NCI-H128 (cell line): Measurements from ENCODE around the gene IL4.
"Not testable (repeated sequence)": the region's sequence is repeated elsewhere in the genome, so short reads cannot be mapped to it uniquely, and the experiment has no call there.

Source experiments
- DNase-seq: peaks from one replicate; lab custom pipeline; 2025; ENCODE audit not compliant: unreplicated experiment; lab: John Stamatoyannopoulos, UW

The IL4 gene

GRCh38 chr5:132673939-132674630 is at the start of gene IL4:
Gene IL4 (plus strand): TSS chr5:132673989. CDS start chr5:132674051, 62 bp downstream.
- DNase-seq, result no peak

GRCh38 chr5:132627470-132627869 is 46.3 kb upstream of the IL4 start:
- DNase-seq, result no peak

GRCh38 chr5:132628814-132629213 is 45.0 kb upstream of the IL4 start:
- no peak for DNase-seq

GRCh38 chr5:132629230-132629944 is 44.4 kb upstream of the IL4 start:
- DNase-seq, result no peak

GRCh38 chr5:132633587-132633986 is 40.2 kb upstream of the IL4 start:
- not testable (repeated sequence) for DNase-seq

GRCh38 chr5:132635873-132636272 is 37.9 kb upstream of the IL4 start:
- DNase-seq, result no peak

GRCh38 chr5:132637241-132637640 is 36.5 kb upstream of the IL4 start:
- no peak for DNase-seq

GRCh38 chr5:132639706-132640130 is 34.1 kb upstream of the IL4 start:
- no peak for DNase-seq

GRCh38 chr5:132640613-132641012 is 33.2 kb upstream of the IL4 start:
- DNase-seq, result no peak

GRCh38 chr5:132641241-132641723 is 32.5 kb upstream of the IL4 start:
- DNase-seq, result no peak

- DNase-seq, result no peak
Measured at GRCh38 chr5:132641841-132642240, 31.9 kb upstream of the IL4 start.

- DNase-seq, result no peak
Measured at GRCh38 chr5:132644177-132644576, 29.6 kb upstream of the IL4 start.

GRCh38 chr5:132646583-132647266 is 27.1 kb upstream of the IL4 start:
- DNase-seq, result no peak

GRCh38 chr5:132647473-132647872 is 26.3 kb upstream of the IL4 start:
- DNase-seq, result no peak

GRCh38 chr5:132648355-132648754 is 25.4 kb upstream of the IL4 start:
- DNase-seq, result no peak

GRCh38 chr5:132651838-132652469 is 21.8 kb upstream of the IL4 start:
- no peak for DNase-seq

- no peak for DNase-seq
Measured at GRCh38 chr5:132653716-132654115, 20.1 kb upstream of the IL4 start.

GRCh38 chr5:132655821-132656773 is 17.7 kb upstream of the IL4 start:
- DNase-seq, result no peak

GRCh38 chr5:132656774-132657355 is 16.9 kb upstream of the IL4 start:
- DNase-seq, result no peak
